Mesenchymal stem cell (in vitro differentiated cells and primary cell): ENCODE results near the gene RTP4.
A peak's percentile ranks its signal among the peaks of the same experiment; 100 is the strongest.

Source experiments
- DNase-seq: peaks from one replicate; pipeline ENCODE4 v3.0.0-alpha.2; 2013
- H2AFZ ChIP-seq: one replicate; pipeline ENCODE4 v1.6.1; 2013; ENCODE audit warnings: low read depth, mild to moderate bottlenecking, control low read depth, inconsistent platforms, low read length, moderate library complexity
- H2AK5ac ChIP-seq: 2 replicates; pipeline ENCODE4 v1.6.1; 2013; ENCODE audit warnings: low read length, moderate library complexity, mild to moderate bottlenecking, inconsistent platforms; ENCODE audit not compliant: severe bottlenecking
- H2BK120ac ChIP-seq: one replicate; pipeline ENCODE4 v1.6.1; 2013; ENCODE audit warnings: low read depth, mild to moderate bottlenecking, inconsistent platforms, low read length, moderate library complexity
- H2BK12ac ChIP-seq, 2 experiments: one replicate each; pipeline ENCODE4 v1.6.1; 2013; ENCODE audit warnings: inconsistent platforms in 2 of 2, low read length in 2 of 2, mild to moderate bottlenecking in 2 of 2, moderate library complexity in 2 of 2, control low read depth in 1 of 2
- H2BK15ac ChIP-seq: one replicate; pipeline ENCODE4 v1.6.1; 2013; ENCODE audit warnings: mild to moderate bottlenecking, low read depth, inconsistent platforms; ENCODE audit not compliant: poor library complexity, severe bottlenecking
- H2BK5ac ChIP-seq: 2 replicates; pipeline ENCODE4 v1.6.1; 2013; ENCODE audit warnings: low read depth, mild to moderate bottlenecking, low read length, control low read depth, inconsistent platforms; ENCODE audit not compliant: poor library complexity, severe bottlenecking
- H3K14ac ChIP-seq, 2 experiments: one replicate each; pipeline ENCODE4 v1.6.1; 2013; ENCODE audit warnings: inconsistent platforms in 2 of 2, low read length in 2 of 2, control low read depth in 1 of 2, mild to moderate bottlenecking in 1 of 2, moderate library complexity in 1 of 2
- H3K18ac ChIP-seq, 2 experiments: one replicate each; pipeline ENCODE4 v1.6.1; 2013; ENCODE audit warnings: inconsistent platforms in 2 of 2, low read length in 2 of 2, control low read depth in 1 of 2, low read depth in 1 of 2, mild to moderate bottlenecking in 1 of 2
- H3K23ac ChIP-seq, 2 experiments: one replicate each; pipeline ENCODE4 v1.6.1; 2013; ENCODE audit warnings: inconsistent platforms in 2 of 2, low read length in 2 of 2, mild to moderate bottlenecking in 2 of 2, moderate library complexity in 2 of 2, control low read depth in 1 of 2
- H3K27ac ChIP-seq: 2 replicates; pipeline ENCODE4 v1.5.1; 2013; ENCODE audit warnings: mild to moderate bottlenecking, moderate library complexity, low read length, control low read depth, inconsistent platforms; ENCODE audit not compliant: poor library complexity, severe bottlenecking
- H3K27me3 ChIP-seq, 2 experiments: 2 replicates each; pipeline versions ENCODE4 v1.6.1 to v1.7.0; 2013; ENCODE audit warnings: low read length in 2 of 2, mild to moderate bottlenecking in 2 of 2, moderate library complexity in 2 of 2, control low read depth in 1 of 2, inconsistent platforms in 1 of 2; ENCODE audit not compliant: control insufficient read depth in 1 of 2, insufficient read depth in 1 of 2
- H3K36me3 ChIP-seq, 2 experiments: 2 replicates each; pipeline versions ENCODE4 v1.6.1 to v1.7.0; 2013; ENCODE audit warnings: low read length in 2 of 2, control low read depth in 1 of 2, inconsistent platforms in 1 of 2, low read depth in 1 of 2, mild to moderate bottlenecking in 1 of 2; ENCODE audit not compliant: insufficient read depth in 2 of 2, control insufficient read depth in 1 of 2
- H3K4ac ChIP-seq, 2 experiments: one replicate each; pipeline ENCODE4 v1.6.1; 2013; ENCODE audit warnings: inconsistent platforms in 2 of 2, low read length in 2 of 2, mild to moderate bottlenecking in 2 of 2, moderate library complexity in 2 of 2, control low read depth in 1 of 2, low read depth in 1 of 2
- H3K4me1 ChIP-seq: 2 replicates; pipeline ENCODE4 v1.6.1; 2013; ENCODE audit warnings: low read depth, low read length, control low read depth; ENCODE audit not compliant: control insufficient read depth, insufficient read depth
- H3K4me2 ChIP-seq: 2 replicates; pipeline ENCODE4 v1.6.1; 2013; ENCODE audit warnings: low read length, mild to moderate bottlenecking, inconsistent platforms; ENCODE audit not compliant: poor library complexity, severe bottlenecking
- H3K4me3 ChIP-seq, 2 experiments: 2 replicates each; pipeline versions ENCODE4 v1.5.1 to v1.7.0; 2013; ENCODE audit warnings: low read length in 2 of 2, mild to moderate bottlenecking in 2 of 2, control low read depth in 1 of 2, low read depth in 1 of 2; ENCODE audit not compliant: insufficient read depth in 1 of 2
- H3K79me1 ChIP-seq: replicated peaks from 2 replicates; pipeline ENCODE4 v1.6.1; 2013; ENCODE audit warnings: mild to moderate bottlenecking, control low read depth, low read length, inconsistent platforms; ENCODE audit not compliant: poor library complexity, severe bottlenecking
- H3K9ac ChIP-seq: 2 replicates; pipeline ENCODE4 v1.7.0; 2013; ENCODE audit warnings: mild to moderate bottlenecking, low read length, moderate library complexity
- H3K9me3 ChIP-seq: 2 replicates; pipeline ENCODE4 v1.7.0; 2013; ENCODE audit warnings: mild to moderate bottlenecking, low read length; ENCODE audit not compliant: control insufficient read depth
- H4K8ac ChIP-seq: one replicate; pipeline ENCODE4 v1.6.1; 2013; ENCODE audit warnings: inconsistent platforms, mild to moderate bottlenecking, low read length, moderate library complexity
- H4K91ac ChIP-seq: one replicate; pipeline ENCODE4 v1.6.1; 2013; ENCODE audit warnings: mild to moderate bottlenecking, low read length, inconsistent platforms
- WGBS: methylation state at CpG from one replicate; pipeline ENCODE4 v1.1.7; 2013; ENCODE audit warnings: mixed read lengths; 5-methylcytosine and 5-hydroxymethylcytosine counted together

The RTP4 gene

DNA sequence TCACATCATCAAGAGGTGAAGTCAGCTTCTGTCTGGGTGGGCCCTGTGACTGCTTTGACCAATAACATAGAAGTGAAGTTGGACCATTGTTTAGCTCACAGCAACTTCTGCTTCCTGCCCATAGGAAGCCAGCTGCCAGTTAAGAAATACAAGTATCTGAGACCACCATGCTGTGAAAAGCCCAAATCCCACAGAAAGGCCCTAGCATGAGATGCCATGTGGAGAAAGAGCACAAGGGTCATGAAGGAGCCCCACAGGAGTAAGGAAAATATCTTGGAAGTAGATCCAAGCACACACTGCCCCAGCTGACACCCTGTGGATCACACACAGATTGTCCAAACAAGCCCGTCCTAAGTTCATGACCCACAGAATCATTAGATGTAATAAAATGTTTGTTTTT lies 28.5 kb downstream of the RTP4 start:
- H3K36me3 ChIP-seq, result no peaks in the 10 kb centered on the region
- no CpG with 5 or more reads among the region's 1 CpG for WGBS

DNA sequence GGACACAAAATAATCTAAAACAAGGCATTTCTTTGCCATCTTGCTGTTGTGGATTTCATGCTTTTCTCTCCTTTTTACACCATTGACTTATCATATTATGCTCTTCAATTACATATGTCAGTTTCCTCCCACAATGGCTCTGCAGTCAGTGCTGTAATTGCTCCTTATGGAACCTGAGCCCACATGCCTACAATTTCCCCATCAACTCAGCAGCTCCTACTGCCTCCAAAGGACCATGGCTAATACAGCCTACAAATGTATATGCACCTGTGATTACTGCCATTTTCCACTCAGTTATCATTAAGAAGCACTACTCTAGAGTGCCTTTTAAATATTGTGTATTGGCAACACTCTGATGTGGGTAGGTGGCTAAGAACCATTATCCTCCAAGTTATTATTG lies 30.8 kb downstream of the RTP4 start:
- no peak overlapping the region for H3K18ac ChIP-seq
- no peak overlapping the region for H3K4ac ChIP-seq
- no peak overlapping the region for H4K91ac ChIP-seq
- H2AK5ac ChIP-seq, result no peak overlapping the region
- H3K27ac ChIP-seq, result no peak overlapping the region
- no peak overlapping the region for H3K4me3 ChIP-seq
- H3K4me2 ChIP-seq, result no peak overlapping the region
- no peak overlapping the region for H2BK120ac ChIP-seq
- H3K36me3 ChIP-seq, result no peaks in the 10 kb centered on the region
- no peaks in the 10 kb centered on the region for H3K27me3 ChIP-seq
- no peak overlapping the region for H2BK12ac ChIP-seq
- H3K9me3 ChIP-seq, result no peaks in the 10 kb centered on the region
- H4K8ac ChIP-seq, result no peak overlapping the region
- H2AFZ ChIP-seq, result no peak overlapping the region
- no peak overlapping the region for H3K14ac ChIP-seq
- no peak for DNase-seq
- no peak overlapping the region for H2BK5ac ChIP-seq
- no peak overlapping the region for H2BK15ac ChIP-seq
- H3K79me1 ChIP-seq, result no peaks in the 10 kb centered on the region
- peaks cover 4% of the 10 kb centered on the region for H3K4me1 ChIP-seq
- H3K9ac ChIP-seq, result no peak overlapping the region
- no peak overlapping the region for H3K23ac ChIP-seq

More for the DNA sequence above, 28.5 kb downstream of the RTP4 start:
- Histone ChIP-seq H2BK120ac (no peak overlapping the region), H3K79me1 (no peaks in the 10 kb centered on the region), H2BK15ac (no peak overlapping the region), H4K91ac (no peak overlapping the region), H3K4ac (no peak overlapping the region), H3K18ac (no peak overlapping the region), H3K9me3 (no peaks in the 10 kb centered on the region), H3K9ac (no peak overlapping the region), H3K23ac (peak overlapping the region in 1 of 2 experiments; percentile 24), H3K4me3 (no peak overlapping the region), H3K14ac (no peak overlapping the region), H2AK5ac (no peak overlapping the region), H2BK12ac (no peak overlapping the region), H3K27me3 (no peaks in the 10 kb centered on the region), H3K4me2 (no peak overlapping the region), H2BK5ac (no peak overlapping the region), H3K27ac (no peak overlapping the region), H4K8ac (no peak overlapping the region), H3K4me1 (no peaks in the 10 kb centered on the region), H2AFZ (no peak overlapping the region)
- DNase-seq, result no peak

DNA sequence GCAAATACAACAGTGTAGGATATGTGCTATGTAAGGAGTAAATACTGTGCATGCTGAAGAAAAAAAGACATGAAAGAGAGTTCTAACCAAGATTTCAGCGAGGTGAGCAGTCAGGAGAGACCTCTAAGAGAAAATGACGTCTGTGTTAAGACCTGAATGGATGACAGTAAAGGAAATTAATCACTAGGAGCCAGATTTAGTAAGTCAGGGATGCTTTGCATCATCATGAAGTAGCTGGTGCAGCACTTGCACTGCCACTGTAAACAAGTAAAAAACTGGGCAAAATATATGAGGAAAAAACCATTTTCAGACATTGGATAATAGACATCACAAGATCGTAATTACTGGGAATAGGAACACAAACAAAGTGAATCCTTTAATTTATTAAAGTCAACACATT lies 32.6 kb downstream of the RTP4 start:
- no peak overlapping the region for H3K4me2 ChIP-seq
- H3K23ac ChIP-seq, result no peak overlapping the region
- no peak overlapping the region for H2BK5ac ChIP-seq
- H3K79me1 ChIP-seq, result no peaks in the 10 kb centered on the region
- H4K8ac ChIP-seq, result no peak overlapping the region
- no peak overlapping the region for H2BK120ac ChIP-seq
- no peak overlapping the region for H3K27ac ChIP-seq
- H2AK5ac ChIP-seq, result no peak overlapping the region
- H3K9ac ChIP-seq, result no peak overlapping the region
- H3K9me3 ChIP-seq, result no peaks in the 10 kb centered on the region
- 73% methylated on average over 2 of the region's 3 CpGs for WGBS
- no peaks in the 10 kb centered on the region for H3K27me3 ChIP-seq
- no peak overlapping the region for H3K4ac ChIP-seq
- no peak overlapping the region for H4K91ac ChIP-seq
- no peak overlapping the region for H3K18ac ChIP-seq
- no peaks in the 10 kb centered on the region for H3K36me3 ChIP-seq
- no peak for DNase-seq
- no peak overlapping the region for H3K14ac ChIP-seq
- peaks cover 4% of the 10 kb centered on the region for H3K4me1 ChIP-seq
- H2BK12ac ChIP-seq, result no peak overlapping the region
- no peak overlapping the region for H2BK15ac ChIP-seq
- H3K4me3 ChIP-seq, result no peak overlapping the region
- no peak overlapping the region for H2AFZ ChIP-seq

DNA sequence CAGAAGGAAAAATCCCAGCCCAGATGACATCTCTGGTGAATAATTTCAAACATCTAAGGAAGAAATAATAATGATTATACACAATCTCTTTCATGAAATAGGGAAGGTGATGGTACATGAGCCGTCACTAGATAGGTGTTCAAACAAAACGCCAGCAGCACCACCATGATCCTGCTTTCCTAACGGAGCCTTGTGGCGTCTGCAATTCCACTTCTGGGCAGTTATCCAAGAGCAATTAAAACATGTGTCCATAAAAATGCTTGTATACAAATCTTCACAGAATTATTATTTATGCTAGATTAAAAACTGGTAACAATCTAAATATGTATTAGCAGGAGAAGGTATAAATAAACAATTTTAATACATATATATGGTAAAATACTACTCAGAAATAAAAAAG lies 33.7 kb downstream of the RTP4 start:
- WGBS, result 85% methylated on average over 2 of the region's 4 CpGs
- no peak overlapping the region for H2BK5ac ChIP-seq
- H3K4me3 ChIP-seq, result no peak overlapping the region
- no peak overlapping the region for H4K8ac ChIP-seq
- H4K91ac ChIP-seq, result no peak overlapping the region
- no peak overlapping the region for H3K18ac ChIP-seq
- H3K23ac ChIP-seq, result no peak overlapping the region
- H3K9ac ChIP-seq, result no peak overlapping the region
- no peak overlapping the region for H3K4ac ChIP-seq
- no peak overlapping the region for H2BK12ac ChIP-seq
- H3K27ac ChIP-seq, result no peak overlapping the region
- no peak overlapping the region for H2AK5ac ChIP-seq
- H3K4me2 ChIP-seq, result no peak overlapping the region
- no peak overlapping the region for H2AFZ ChIP-seq
- no peak overlapping the region for H3K14ac ChIP-seq
- H3K36me3 ChIP-seq, result no peaks in the 10 kb centered on the region
- H2BK15ac ChIP-seq, result no peak overlapping the region
- H3K4me1 ChIP-seq, result peaks cover 4% of the 10 kb centered on the region
- no peak for DNase-seq
- H2BK120ac ChIP-seq, result no peak overlapping the region
- no peaks in the 10 kb centered on the region for H3K9me3 ChIP-seq
- H3K79me1 ChIP-seq, result no peaks in the 10 kb centered on the region
- H3K27me3 ChIP-seq, result no peaks in the 10 kb centered on the region
